Heart left ventricle (tissue), 16 donors: ENCODE data around the gene TEAD1. TPM values are rescaled to one million over a fixed set of nuclear protein-coding genes. Genes with fewer than 3 reads are reported as not detected.
"Not testable (repeated sequence)": the region's sequence is repeated elsewhere in the genome, so short reads cannot be mapped to it uniquely, and the experiment has no call there.

Experiments used
- ATAC-seq, 4 donors: fragments of 200-7000 bp; cut with Tn5 transposase; one replicate each; pipeline ENCODE4 v1.9.1; 2020 to 2022; ENCODE audit warnings: moderate library complexity in 4 of 4, mild to moderate bottlenecking in 3 of 4, moderate number of reproducible peaks in 1 of 4
- DNase-seq, 5 donors: peaks; one replicate each; pipeline ENCODE4 v3.0.0-alpha.2; 2020
- H3K27ac ChIP-seq, 12 donors: fragments of 200-600 bp; sonication (generic) in 4 of 12; one replicate each; pipeline versions ENCODE4 v1.5.0 to v1.8.0; 2016 to 2022; ENCODE audit warnings: mild to moderate bottlenecking in 2 of 12
- H3K27me3 ChIP-seq, 9 donors: fragments of 200-600 bp; sonication (generic) in 2 of 9; one replicate each; pipeline versions ENCODE4 v1.5.1 to v1.8.0; 2016 to 2022; ENCODE audit warnings: mild to moderate bottlenecking in 3 of 9
- H3K36me3 ChIP-seq, 9 donors: fragments of 200-600 bp; sonication (generic) in 2 of 9; one replicate each; pipeline versions ENCODE4 v1.5.0 to v1.8.0; 2018 to 2022; ENCODE audit warnings: mild to moderate bottlenecking in 2 of 9
- H3K4me1 ChIP-seq, 12 donors: fragments of 200-600 bp; sonication (generic) in 4 of 12; one replicate each; pipeline versions ENCODE4 v1.5.0 to v1.8.0; 2016 to 2022; ENCODE audit warnings: mild to moderate bottlenecking in 3 of 12
- H3K4me3 ChIP-seq, 12 donors: fragments of 200-600 bp; sonication (generic) in 4 of 12; one replicate each; pipeline versions ENCODE4 v1.5.0 to v1.8.0; 2017 to 2022; ENCODE audit warnings: mild to moderate bottlenecking in 9 of 12, moderate library complexity in 4 of 12
- H3K9me3 ChIP-seq, 12 donors: fragments of 200-600 bp; sonication (generic) in 4 of 12; one replicate each; pipeline versions ENCODE4 v1.5.0 to v1.8.0; 2016 to 2022; ENCODE audit warnings: mild to moderate bottlenecking in 1 of 12
- POLR2A ChIP-seq, 2 donors: fragments of 450-650 bp; IDR thresholded peaks; one replicate each; pipeline ENCODE4 v1.6.1; 2017; ENCODE audit warnings: antibody characterized with exemption in 2 of 2, mild to moderate bottlenecking in 2 of 2, moderate library complexity in 2 of 2
- WGBS, 4 donors: extraction: QIAGEN DNeasy Blood & Tissue Kit in 2 of 4; methylation state at CpG; one replicate each; pipeline versions ENCODE4 v1.1.5 to v1.1.7; 2013 to 2018; 5-methylcytosine and 5-hydroxymethylcytosine counted together
- intact Hi-C, 10 donors: fragments of 100-400 bp; cut with DNase I; formaldehyde crosslinking; loops; one replicate each; pipeline versions ENCODE4 v1.11.1 to v1.14.2; 2022
- polyA plus RNA-seq, 2 donors: library from polyadenylated mRNA; stranded (reverse); fragments of 200-250 nt; gene quantifications; one replicate each; pipeline ENCODE4 v1.2.3, GENCODE V29; 2013
- total RNA-seq, 9 donors: library from RNA; depleted of rRNA in 2 of 9; stranded (reverse); fragments of >200 nt in 2 of 9; fragmentation: NEBNext Ultra II Directional in 3 of 9; extraction: Animal tissue kit (Norgen Biotek cat#: 25700) in 3 of 9; gene quantifications; one replicate each; pipeline versions ENCODE4 v1.1.0 to v1.2.4, GENCODE V29; 2016 to 2023
- TF ChIP-seq, protein P1 (sequence below), 12 donors: fragments of 200-600 bp; sonication (generic) in 4 of 12; IDR thresholded peaks; one replicate each; pipeline versions ENCODE4 v1.5.0 to v1.8.0; 2018 to 2022; ENCODE audit warnings: antibody characterized with exemption in 12 of 12, mild to moderate bottlenecking in 5 of 12
- donor health status: ischemic (EF 13 %, LVEDD 7.1; RV severe dilation, severe dysfunction).
- donor health status: healthy with polysubstance abuse.
- donor health status: DM: no; HTN: yes; CAD: no.
- donor health status: DM: no; HTN: no; CAD: no.
- donor health status: ischemic (EF 25% LVEDD 6.9; RV normal size, moderate dysfunction).
- donor health status: ischemic (EF 25% LVEDD 5.7; RV mildly dilated, moderate dysfunction).
- donor health status: healthy.
- donor health status: DM: yes; HTN: yes; CAD: no.
- donor health status: ischemic (EF 35%, LVEDD 5.7; RV mildly dilated, moderate dysfunction).
- donor health status: nonischemic (EF 11% LVEDD 7.7; RV severe dilation, severe dysfunction).
- donor health status: DM: yes; HTN: yes; CAD: no.
- donor health status: PGD.
- donor health status: ischemic (EF 29% LVEDD 5.4; RV normal size, mild dysfunction).
- donor health status: nonischemic (EF 23%, LVEDD 6.1; RV moderate dilation, normal function).

Gene TEAD1
- total and polyA plus RNA-seq, 11 donors: 14.4 to 161 (median 113) TPM

DNA sequence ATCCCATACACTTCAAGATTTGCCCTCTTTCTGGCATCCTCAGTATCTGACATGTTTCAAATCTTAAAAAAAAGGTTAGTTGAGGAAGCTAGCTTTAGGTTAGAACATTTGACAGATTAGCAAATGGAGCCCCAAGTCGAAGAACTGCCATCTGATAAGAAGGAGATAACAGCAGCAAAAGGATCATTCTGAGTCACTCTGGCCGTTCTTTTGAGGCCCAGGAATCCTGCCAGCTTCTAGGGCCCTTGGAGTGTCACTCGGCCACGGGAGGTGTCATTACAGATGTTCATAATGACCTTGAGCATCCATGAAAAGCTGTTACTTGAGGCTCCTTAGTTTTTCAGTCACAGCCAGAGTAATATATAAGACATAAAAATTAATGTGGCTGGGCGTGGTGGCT is 202.8 kb downstream of the TEAD1 start:
- H3K9me3 ChIP-seq: no peaks in the 10 kb centered on the region
- peaks cover 0 to 9% (median 0%) of the 10 kb centered on the region in 12 donors for H3K4me1 ChIP-seq
- intact Hi-C loops: no loop called here
- ATAC-seq: no peak
- H3K27ac ChIP-seq: no peak overlapping the region
- H3K27me3 ChIP-seq: no peaks in the 10 kb centered on the region
- TF ChIP-seq, protein P1, sequence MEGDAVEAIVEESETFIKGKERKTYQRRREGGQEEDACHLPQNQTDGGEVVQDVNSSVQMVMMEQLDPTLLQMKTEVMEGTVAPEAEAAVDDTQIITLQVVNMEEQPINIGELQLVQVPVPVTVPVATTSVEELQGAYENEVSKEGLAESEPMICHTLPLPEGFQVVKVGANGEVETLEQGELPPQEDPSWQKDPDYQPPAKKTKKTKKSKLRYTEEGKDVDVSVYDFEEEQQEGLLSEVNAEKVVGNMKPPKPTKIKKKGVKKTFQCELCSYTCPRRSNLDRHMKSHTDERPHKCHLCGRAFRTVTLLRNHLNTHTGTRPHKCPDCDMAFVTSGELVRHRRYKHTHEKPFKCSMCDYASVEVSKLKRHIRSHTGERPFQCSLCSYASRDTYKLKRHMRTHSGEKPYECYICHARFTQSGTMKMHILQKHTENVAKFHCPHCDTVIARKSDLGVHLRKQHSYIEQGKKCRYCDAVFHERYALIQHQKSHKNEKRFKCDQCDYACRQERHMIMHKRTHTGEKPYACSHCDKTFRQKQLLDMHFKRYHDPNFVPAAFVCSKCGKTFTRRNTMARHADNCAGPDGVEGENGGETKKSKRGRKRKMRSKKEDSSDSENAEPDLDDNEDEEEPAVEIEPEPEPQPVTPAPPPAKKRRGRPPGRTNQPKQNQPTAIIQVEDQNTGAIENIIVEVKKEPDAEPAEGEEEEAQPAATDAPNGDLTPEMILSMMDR (IDR thresholded peaks at IDR 0.05): no peak
- no peak for TF ChIP-seq POLR2A (IDR thresholded peaks at IDR 0.05)
- H3K36me3 ChIP-seq: peaks cover 0 to 23% (median 10%) of the 10 kb centered on the region in 9 donors
- 72 to 89% (median 76%) methylated on average over 5 of the region's 5 CpGs for WGBS, 4 donors
- H3K4me3 ChIP-seq: no peak overlapping the region
- no peak for DNase-seq

DNA sequence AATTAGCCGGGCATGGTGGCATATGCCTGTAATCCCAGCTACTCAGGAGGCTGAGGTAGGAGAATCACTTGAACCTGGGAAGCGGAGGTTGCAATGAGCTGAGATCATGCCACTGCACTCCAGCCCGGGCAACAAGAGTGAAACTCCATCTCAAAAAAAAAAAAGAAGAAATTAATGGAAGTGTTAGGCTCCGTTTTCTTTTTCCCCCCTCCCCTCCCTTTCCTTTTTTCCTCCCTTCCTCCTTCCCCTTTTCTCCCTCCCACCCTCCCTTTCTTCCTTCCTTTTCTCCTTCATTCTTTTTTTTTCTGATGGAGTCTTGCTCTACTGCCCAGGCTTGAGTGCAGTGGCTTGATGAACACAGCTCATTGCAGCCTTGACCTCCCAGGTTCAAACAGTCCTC is 203.3 kb downstream of the TEAD1 start:
- H3K4me3 ChIP-seq, DNase-seq, ATAC-seq, H3K4me1 ChIP-seq, H3K27ac ChIP-seq, H3K9me3 ChIP-seq, H3K27me3 ChIP-seq, intact Hi-C loops: not testable (repeated sequence)
- WGBS, 4 donors: 90 to 94% (median 92%) methylated on average over 4 of the region's 4 CpGs
- peaks cover 0 to 29% (median 16%) of the 10 kb centered on the region in 9 donors for H3K36me3 ChIP-seq

- intact Hi-C loops: loop anchor here in 1 of 10 donors (10.0 kb wide), 1 partner anchor 206 kb away; the partner anchor contains the start of gene TEAD1
- DNase-seq: no peak
- H3K27me3 ChIP-seq: no peaks in the 10 kb centered on the region
- peaks cover 0 to 8% (median 0%) of the 10 kb centered on the region in 12 donors for H3K4me1 ChIP-seq
- ATAC-seq: no peak
- peaks cover 0 to 53% (median 26%) of the 10 kb centered on the region in 9 donors for H3K36me3 ChIP-seq
- H3K27ac ChIP-seq: no peak overlapping the region
- WGBS, 4 donors: 95 to 98% (median 97%) methylated on average over 6 of the region's 6 CpGs
- no peak overlapping the region for H3K4me3 ChIP-seq
- TF ChIP-seq, protein P1 (IDR thresholded peaks at IDR 0.05): no peak
- no peak for TF ChIP-seq POLR2A (IDR thresholded peaks at IDR 0.05)
- no peaks in the 10 kb centered on the region for H3K9me3 ChIP-seq
Measured at GRCh38 chr11:12880327-12880726, 206.1 kb downstream of the TEAD1 start.

- Histone ChIP-seq H3K4me3 (no peak overlapping the region), H3K27me3 (no peaks in the 10 kb centered on the region), H3K27ac (peak overlapping the region in 1 of 12 donors; percentile 74), H3K36me3 (peaks cover 0 to 62% (median 26%) of the 10 kb centered on the region in 9 donors), H3K9me3 (no peaks in the 10 kb centered on the region), H3K4me1 (peaks cover 0 to 17% (median 5%) of the 10 kb centered on the region in 12 donors)
- ATAC-seq (no peak), DNase-seq (no peak)
- intact Hi-C loops: loop anchor here in 1 of 10 donors (10.0 kb wide), 1 partner anchor 208 kb away; the partner anchor contains the start of gene TEAD1
- 67 to 78% (median 73%) methylated on average over 5 of the region's 5 CpGs for WGBS, 4 donors
- TF ChIP-seq POLR2A (IDR thresholded peaks at IDR 0.05): no peak
- TF ChIP-seq, protein P1 (IDR thresholded peaks at IDR 0.05): no peak
Measured at GRCh38 chr11:12882670-12883069, 208.4 kb downstream of the TEAD1 start.
